ENCODE data around the gene A2ML1.
"Not testable (repeated sequence)": the region's sequence is repeated elsewhere in the genome, so short reads cannot be mapped to it uniquely, and the experiment has no call there.

The A2ML1 gene

DNA sequence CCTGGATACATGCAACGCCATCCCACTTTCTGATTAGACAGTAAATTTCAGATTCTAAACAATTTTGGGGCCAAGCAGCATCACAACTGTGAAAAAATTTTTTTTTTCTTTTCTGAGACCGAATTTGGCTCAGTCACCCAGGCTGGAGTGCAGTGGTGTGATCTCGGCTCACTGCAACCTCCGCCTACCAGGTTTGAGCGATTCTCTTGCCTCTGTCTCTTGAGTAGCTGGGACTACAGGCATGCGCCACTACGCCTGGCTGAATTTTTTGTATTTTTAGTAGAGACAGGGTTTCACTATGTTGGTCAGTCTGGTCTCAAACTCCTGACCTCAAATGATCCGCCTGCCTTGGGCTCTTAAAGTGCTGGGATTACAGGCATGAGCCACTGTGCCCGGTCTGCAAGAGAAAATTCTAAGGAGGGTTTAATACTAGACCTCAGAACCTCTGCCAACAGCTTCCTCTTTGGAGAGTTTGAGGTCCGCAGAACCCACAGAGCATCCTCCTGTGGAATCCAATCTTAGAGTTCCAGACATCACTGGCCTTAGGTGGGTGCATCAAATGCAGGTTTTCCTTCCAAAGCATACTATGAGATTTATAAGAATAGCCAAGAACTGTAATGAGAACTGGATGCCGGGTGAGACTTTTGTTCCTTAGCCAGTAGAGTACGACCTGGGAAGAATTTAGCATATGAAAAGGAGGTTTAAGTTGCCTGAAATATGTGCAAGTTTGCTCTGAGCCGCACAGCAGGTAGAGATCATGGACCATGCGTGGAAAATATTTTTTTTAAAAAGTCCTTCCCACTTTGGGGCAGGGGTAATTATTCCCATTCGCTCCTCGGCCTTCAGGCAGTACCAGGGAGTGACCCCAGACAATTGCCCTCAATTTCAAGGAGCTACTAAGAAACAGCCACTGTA lies 84.1 kb downstream of the A2ML1 start:
- DNase-seq (ENCODE audit: low spot score), result no peak

DNA sequence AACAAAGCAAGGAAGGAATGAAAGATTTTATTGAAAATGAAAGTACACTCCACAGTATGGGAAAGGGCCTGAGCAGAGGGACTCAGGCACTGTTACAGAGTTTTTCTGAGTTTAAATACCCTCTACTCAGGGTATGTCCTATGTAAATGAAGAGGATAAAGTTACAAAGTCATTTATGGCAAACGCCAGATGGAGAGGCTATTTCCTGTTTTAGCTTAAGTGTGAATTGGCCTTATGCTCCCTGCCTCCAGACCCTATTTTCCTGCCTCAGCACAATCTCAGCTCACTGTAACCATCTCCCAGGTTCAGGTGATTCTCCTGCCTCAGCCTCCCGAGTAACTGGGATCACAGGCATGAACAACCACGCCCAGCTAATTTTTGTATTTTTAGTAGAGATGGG lies 85.1 kb downstream of the A2ML1 start:
- DNase-seq (ENCODE audit: low spot score), result no peak

DNA sequence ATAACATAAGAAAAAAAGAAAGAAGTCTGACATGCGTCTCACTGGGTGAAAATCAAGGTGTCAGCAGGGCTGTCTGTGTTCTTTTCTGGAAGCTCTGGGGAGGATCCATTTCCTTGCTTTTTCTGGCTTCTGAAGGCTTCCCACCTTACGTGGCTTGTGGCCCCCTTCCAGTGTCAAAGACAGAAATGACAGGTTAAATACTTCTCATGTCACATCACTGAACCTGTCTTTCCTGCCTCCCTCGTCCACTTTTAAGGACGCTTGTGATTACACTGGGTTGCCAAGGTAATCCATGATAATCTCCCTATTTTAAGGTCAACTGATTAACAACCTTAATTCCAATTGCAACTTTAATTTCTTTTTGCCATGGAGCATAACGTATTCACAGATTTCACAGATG lies 87.3 kb downstream of the A2ML1 start:
- no peak for DNase-seq (ENCODE audit: low spot score)

DNA sequence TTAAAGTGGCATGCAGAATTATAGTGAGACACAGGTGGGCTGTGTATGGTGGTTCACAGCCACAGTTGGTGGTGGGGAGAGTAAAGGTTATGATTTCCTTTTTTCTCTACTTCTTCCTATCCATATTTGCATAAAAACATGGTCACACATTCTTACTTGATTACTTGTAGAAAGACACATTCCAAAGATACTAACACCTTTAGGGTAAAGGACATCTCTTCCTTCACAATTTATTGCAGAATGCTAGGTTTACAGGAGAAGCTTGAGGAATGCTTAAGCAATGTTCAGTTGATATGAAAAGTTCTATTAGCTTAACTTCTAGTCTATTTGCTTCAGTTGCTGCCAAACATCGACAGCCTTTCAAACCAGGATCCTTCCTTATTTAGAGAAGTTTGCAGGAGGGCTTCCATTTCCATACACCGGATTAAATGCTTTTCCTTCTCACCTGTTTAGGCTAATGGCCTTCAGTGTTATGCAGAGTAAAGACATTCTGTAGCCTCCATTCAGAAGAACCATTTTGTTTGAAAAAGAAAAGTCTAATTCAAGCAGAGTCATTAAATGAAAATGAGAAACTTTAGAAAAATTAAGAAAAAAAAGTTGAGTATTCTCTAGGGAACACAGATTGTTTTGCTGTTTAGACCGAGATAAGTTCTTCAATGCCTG lies 89.3 kb downstream of the A2ML1 start:
- no peak for DNase-seq (ENCODE audit: low spot score)

DNA sequence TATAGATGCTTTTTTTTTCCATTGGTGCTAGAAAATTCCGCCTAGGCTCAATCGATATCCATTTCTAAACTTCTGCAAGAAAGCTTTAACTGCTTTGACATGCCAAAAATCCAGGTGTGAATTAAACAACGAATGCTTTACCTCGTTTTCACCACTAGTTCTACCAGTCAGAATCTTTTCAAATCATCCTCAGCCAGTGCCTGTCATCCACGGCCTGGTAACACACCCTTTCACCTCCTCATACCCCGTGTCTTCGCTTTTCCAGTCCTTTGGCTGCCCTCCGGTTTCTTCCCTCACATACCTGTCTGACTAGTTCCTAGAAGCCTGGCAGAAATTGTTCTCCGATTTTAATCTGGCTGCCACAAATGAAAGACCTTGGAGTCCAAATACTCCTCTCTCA lies 90.5 kb downstream of the A2ML1 start:
- no peak for DNase-seq (ENCODE audit: low spot score)

DNA sequence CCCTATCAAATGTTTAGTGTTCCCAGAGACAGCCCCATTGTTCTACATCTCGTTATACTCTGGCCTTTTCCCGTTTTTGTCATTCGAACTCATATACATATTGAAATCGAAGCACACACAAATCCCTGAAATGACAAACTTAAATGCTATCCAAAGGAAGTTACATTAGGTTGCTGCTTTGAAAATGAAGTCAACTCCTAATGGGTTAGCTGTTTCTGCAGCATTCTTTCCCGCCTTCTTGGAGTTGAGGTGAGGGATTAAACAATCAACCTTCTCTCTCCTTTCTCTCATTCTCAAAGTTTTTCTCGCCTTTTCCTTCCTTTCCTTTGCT lies 91.2 kb downstream of the A2ML1 start:
- DNase-seq (ENCODE audit: low spot score), result no peak

DNA sequence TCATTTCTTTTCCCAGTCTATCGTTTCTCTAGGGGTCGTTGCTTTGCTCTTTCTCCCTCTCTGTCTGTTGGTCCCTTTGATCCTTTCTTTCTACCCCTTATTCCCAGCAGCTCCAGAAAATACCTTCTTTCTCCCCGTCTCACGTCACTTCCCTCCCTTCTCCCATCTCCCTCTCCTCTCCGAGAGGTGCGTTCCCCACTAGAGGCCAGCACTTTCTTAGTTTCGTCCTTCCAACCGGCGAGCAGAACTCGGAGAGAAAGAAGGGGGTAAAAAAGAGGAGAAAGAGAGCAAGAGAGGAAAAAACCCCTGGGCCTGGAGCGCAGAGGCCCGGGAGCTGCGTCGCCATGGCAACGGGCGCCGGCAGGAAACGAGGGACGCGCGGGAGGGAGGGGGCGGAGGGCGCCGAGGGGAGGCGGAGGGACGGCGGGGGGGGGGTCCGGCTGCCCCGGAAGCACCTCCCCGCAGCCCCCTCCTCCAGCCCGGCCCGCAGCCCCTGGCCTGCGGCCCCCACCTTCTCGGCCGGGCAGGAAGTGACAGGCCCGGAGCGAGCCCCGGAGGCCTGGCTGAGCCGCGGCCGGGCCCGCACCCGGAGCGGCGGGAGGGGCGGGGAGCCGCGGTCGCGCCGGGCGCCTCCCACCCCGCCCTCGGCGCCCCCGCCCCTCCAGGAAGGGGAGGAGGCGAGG lies 91.8 kb downstream of the A2ML1 start, which contains the start of gene PHC1:
Gene PHC1 (plus strand): TSS at position 477 of the 683 bp plus-strand sequence. CDS start 3,169 bp downstream, outside the sequence.
- peak; percentile 47 for DNase-seq (ENCODE audit: low spot score)

DNA sequence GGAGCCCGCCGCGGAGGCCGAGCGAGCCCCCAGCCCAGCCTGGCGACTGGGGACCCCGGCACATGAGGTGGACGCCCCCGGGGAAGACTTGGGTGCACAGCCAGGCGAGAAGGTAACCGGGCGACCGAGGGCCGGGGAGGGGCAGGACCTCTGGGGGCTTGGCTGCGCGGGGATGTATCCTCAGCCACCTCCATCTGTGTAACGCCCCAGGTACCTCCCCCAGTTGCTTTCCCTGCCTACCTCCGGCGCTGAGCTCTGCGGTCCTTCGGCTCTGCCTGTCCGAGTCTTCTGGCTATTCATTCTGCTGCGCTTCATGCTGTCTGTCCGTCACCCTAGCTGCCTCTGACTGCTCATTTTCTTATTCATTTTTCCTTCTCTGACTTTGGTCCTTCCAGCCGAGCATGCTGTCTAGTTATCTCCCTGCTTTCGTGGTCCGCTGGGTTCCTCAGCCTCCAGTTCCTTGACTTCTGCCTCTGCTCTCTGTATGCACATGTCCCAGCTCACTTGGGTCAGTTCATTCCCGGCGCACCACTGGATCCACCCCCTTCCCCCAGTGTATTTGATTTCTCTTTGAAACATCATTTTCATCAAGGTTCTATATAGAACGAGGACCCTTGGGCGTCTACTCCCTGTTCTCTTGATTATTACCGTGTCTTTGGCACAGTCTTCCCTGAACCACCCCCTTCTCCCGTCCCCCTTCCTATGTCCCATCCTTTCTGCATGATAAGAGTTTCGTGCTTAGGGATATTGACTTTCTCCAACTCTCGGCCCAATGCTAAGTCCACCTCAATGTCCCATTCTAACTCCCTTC lies 92.5 kb downstream of the A2ML1 start:
- DNase-seq (ENCODE audit: low spot score), result peak; percentile 26

DNA sequence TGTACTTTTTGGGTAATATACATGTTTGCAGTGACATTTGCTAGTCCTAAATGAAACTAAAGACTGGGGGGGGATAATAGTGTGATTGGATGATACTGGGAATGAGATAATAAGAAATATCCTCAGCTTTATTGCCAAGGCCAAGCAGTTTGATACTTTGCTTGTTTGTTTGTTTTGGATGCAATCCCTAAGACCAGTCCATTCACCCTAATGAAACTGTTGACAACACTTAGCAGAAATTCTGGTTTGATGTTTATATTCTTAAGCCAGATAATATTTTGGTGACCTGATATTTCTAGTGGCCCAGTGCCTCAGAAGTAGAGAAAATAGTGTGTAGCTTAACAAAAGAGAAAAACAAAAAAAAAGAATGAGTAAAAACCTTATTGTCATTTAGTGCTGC lies 93.7 kb downstream of the A2ML1 start:
- no peak for DNase-seq (ENCODE audit: low spot score)

DNA sequence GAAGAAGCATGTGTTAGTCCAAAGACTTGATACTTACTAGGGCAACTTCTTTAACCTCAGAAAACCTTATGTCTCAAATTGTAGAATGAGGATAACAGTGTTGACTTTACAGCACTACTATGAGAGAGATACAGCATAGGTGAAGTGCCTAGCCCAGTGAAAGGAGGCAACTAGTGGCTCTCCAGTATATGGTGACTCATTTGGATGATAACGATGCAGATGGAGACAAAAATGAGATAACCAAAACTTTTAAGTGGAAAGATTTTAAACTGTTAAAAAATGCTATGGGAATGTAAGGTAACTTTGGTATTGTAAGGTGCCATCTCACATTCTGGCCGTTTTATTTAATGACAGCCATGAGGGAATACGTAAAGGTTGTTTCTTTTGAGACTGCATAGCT lies 94.6 kb downstream of the A2ML1 start:
- DNase-seq (ENCODE audit: low spot score), result no peak

DNA sequence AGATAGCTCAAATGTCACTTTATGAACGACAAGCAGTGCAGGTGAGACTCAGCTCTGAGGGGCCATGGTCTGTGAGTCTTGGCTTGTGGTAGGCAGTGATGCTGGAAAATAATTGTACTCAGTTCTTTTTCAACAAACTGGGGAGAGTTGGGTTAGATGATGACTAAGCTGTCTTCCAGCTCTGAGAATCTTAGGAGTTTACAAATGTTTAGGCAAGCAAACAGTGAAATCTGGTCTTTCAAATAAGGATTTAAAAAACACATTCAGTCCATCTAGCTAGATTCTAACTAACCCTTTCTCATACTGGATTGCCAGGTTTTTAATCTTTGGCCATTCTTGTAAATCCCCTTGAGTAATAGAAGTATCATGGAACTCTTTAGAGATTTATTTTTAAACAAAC lies 95.3 kb downstream of the A2ML1 start:
- no peak for DNase-seq (ENCODE audit: low spot score)

DNA sequence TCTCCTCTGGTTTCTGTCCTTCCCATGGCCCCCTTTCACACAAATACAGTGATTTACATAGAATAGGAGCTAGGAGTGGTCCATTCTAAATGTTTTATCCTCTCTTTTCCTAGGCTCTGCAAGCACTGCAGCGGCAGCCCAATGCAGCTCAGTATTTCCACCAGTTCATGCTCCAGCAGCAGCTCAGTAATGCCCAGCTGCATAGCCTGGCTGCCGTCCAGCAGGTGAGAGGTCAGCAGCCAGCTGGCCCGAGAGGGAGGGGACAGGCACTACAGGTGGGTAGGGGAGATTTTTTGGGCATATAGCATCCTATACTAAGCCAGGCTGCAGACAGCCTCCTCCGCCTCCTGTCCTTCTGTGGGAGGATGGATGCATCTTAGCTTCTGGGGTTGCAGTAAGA lies 97.2 kb downstream of the A2ML1 start:
- not testable (repeated sequence) for DNase-seq (ENCODE audit: low spot score)

DNA sequence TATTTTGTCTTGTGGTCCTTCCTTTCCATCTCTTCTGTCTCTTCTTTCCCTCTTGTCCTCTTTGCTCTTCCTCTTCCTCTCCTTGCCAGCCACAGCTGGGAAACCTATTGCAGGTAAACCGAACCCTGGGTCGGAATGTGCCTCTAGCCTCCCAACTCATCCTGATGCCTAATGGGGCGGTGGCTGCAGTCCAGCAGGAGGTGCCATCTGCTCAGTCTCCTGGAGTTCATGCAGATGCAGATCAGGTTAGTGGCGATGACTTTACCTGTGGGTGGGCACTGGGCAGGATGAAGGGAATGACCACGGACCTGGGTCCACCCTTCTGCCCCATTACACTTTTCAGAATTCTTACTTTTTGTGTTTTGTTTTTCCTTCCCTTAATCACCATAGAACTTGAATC lies 100.1 kb downstream of the A2ML1 start:
- no peak for DNase-seq (ENCODE audit: low spot score)

All from kidney capillary endothelial cell (primary cell).